HG02759 (cell line): ENCODE measurements around the gene SEL1L2.

Experiments used
- ATAC-seq: cut with Tn5 transposase; IDR thresholded peaks from one replicate; pipeline ENCODE4 v1.9.1; 2021; ENCODE audit warnings: mild to moderate bottlenecking, moderate library complexity; ENCODE audit not compliant: unreplicated experiment

Gene SEL1L2

DNA sequence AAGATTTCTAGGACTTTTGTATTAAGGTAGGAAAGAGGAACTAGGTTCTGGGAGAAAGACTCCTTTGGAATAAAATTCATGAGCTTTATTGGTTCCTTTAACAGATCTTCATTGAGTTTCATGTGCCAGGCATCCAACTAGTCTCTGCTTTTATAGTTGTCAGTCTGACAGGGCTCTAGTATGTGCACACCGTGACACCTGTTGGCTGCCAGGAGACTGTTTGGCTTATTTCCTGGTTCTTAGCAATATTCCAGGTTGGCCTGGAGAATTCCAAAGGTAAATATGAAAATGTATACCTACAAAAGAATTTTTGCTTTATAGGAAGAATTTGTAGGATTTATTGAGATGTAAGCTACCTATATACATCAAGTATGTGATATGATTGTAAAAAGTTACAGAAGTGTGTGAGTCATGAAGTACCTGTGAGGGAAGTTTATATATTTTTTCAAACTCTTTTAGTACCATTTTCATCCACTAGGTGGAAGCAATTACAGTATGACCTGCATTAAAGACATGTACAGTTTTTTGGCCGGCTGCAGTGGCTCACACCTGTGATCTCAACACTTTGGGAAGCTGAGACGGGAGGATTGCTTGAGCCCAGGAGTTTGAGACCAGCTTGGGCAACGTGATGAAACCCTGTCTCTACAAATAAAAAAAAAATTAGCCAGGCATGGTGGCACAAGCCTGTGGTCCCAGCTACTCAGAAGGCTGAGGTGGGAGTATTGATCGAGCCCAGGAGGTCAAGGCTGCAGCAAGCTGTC, 170.3 kb downstream of the SEL1L2 start:
- peak; percentile 77 for ATAC-seq

DNA sequence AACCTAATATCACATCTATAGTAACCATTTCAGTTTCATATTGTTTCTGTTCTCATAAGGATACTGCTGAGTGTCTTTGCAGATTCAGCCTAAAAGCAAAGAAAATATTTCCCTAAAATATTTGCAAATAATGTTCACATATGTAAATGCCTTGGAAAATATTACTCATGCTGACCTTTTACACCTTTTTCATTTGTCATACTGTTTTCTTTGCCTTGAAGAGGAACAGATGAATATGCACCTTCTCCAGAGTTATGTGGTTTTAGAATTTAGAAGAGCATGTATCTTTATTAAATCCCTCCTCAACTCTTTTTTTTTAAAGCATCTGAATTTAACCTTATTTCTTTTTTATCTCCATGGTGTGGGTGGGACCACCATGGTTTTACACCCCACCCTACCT, 173.1 kb downstream of the SEL1L2 start:
- ATAC-seq = no peak

DNA sequence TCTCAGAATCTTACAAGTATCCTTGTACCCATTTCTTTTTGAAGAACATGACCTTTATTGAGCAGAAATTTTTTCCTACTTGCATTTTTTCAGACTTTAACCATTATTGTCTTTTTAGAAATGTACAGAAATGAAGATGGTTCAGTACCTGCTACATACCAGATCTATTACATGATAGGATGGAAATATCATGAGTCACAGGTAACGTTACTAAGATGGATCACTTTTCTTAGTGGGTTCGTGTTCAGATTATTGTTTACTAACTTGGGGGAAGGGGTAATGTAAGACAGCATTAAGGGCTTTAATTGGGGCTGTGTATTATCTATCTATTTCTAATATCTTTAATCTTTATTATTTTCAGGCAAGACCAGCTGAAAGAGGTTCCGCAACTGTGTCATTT, 173.7 kb downstream of the SEL1L2 start:
- no peak for ATAC-seq

DNA sequence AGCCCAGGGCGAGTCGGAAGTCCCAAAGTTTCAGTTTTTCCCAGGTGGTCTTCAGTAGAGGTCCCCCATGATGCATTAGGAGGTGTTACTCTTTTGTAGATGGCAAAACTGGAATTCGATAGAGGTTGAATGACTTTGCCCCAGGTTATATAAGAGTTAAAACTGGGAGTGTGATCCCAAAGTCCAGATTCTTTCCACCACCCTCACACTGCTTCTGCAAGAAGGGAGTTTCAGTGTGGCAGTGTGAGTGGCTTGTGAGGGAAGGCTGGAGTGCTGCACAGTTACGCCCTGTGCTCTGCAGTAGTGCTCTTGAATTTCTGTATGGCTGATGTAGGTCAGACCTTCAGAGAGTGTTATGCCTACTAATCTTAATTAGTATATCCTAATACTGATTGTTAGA, 175.7 kb downstream of the SEL1L2 start:
- ATAC-seq = no peak

DNA sequence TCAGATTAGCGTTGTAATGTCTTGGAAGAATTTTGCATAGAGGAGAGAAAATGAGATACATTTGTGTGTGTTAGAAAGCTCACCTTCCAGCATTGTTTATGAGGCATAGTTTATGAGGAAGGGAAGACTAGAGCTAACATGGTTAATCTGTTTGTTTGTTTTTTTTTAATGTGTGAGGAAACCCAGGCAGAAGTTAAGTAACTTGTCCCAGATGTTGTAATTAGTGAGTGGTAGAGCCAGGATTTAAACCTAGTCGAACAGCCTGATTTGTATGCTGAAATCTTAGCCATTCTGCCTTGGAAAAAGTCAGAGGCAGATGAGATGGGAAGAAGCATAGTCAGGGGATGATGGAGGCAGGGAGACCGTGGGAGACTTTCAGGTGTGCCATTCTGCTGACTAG, 176.5 kb downstream of the SEL1L2 start:
- ATAC-seq = no peak

DNA sequence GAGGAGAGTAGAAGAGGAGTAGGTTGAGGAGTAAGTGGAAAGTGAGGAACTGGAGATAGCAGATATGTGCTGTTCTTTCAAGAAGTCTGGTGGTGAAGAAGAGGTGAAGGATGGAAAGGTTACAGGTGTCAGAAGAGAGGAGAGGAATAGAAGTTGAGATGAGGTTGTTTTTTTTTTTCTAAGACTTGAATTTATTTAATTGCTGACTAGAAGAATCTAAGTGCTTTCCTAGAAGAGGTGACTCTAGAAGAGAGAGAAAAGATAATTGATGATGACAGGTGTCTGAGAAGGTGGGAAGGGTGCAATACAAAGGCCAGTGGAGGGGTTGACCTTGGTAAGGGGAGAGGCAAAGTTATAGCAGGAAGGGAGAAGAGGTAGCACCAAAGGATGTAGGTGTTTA, 180.0 kb downstream of the SEL1L2 start:
- ATAC-seq = no peak

DNA sequence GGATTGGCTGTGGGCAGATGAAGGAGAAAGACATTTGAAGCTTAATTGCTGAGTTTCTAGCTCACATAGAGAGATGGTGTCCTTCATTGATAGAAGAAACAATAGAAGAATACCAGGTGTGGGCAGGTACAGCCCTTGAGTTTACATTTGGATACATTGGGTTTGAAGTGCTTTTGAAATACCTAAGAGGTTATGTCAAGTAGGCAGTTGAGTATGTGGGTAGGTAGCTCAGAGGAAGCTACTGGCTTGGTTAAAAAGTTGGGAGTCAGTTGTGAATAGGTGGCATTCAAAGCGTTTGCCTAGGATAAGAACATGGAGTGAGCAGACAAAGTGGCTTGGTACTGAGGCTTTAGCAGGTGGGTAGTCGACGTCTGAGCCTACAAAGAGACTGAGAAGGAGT, 180.6 kb downstream of the SEL1L2 start:
- ATAC-seq = no peak

DNA sequence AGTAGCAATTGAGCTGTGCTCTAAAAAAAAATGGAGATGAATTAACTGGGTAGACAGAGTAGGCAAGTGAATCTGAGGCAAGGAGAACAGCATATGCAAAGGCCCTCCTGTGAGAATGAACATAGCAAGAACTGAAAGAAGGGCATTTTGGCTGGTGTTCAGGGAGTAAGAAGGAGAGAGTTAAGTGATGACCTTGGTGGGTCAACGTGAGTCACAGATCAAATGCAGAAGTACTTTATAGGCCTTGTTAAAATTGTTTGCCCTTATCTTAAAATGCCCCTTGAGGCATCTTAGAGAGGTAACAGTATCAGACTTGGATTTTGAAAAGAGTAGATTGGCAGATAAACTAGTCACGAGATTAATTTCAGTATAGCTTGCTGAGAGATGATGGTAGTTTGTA, 181.0 kb downstream of the SEL1L2 start:
- ATAC-seq = no peak

DNA sequence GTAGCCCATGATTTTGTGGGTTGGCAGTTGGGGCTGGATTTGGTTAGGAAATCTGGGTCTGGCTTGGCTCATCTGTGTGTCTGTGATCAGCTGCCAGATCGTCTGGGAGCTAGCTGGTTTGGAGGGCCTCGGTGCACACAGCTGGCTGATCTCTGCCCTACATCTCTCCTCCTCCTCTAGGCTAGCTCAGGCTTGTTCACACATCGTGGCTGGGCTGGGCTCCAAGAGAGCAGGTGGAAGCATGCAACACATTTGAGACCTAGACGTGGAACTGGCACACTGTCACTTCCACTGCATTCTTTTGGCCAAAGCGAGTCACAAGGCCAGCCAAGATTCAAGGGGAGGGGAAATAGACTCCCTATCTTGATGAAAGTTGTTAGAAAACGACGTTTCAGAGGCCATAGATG, 189.7 kb downstream of the SEL1L2 start:
- ATAC-seq = no peak

DNA sequence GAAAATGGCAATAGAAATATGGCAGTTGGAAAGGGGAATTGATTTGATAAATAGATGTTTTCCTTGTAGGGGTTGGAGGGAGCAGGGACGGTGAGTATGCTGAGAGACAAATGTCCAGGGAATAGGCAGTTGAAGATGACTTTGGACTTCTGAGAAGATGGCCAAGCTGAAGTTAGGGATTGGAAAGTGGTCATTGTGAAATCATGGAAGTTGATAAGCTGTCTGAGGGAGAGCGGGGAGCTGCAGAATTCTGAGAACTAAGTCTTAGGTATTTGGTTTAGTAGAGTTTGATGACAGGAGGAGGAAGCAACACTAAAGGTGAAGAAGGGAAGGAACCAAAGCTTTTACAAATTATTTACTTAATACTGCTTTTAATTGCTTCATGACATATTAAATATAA, 190.4 kb downstream of the SEL1L2 start:
- no peak for ATAC-seq
